ENCODE data around the gene TRAPPC12. TPM values are rescaled to one million over a fixed set of nuclear protein-coding genes. Genes with fewer than 3 reads are reported as not detected.
A peak's percentile ranks its signal among the peaks of the same experiment; 100 is the strongest.
"Not testable (repeated sequence)": the region's sequence is repeated elsewhere in the genome, so short reads cannot be mapped to it uniquely, and the experiment has no call there.

The TRAPPC12 gene
- total RNA-seq, 1 experiment from 2014 or later = 63.2 TPM

DNA sequence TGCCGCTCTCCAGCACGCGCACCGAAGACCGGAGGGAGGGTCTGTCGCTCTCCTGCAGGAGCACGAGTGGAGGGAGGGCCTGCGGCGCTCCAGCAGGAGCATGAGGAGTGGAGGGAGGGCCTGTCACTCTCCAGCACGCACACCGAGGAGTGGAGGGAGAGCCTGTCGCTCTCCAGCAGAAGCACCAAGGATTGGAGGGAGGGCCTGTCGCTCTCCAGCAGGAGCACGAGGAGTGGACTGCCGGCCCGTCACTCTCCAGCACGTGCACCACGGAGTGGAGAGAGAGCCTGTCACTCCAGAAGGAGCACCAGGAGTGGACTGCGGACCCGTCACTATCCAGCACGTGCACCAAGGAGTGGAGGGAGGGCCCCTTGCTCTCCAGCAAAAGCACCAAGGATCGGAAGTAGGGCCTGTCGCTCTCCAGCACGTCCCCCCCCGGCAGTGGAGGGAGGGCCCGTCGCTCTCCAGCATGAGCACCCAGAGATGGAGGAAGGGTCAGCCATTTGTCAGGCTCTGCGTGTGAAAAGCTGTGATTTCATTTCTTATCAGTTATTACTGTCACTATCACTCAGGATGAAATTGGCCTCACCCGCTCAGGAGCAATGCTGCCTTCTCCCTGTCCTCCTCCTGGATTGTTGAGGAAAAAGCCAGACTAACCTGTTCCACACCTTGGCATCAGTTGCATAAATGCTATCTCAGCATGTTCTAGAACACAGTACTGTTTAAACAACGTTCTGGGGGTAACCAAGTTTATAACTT is 103.9 kb downstream of the TRAPPC12 start:
- DNase-seq (ENCODE audit: low read depth) = no peak

DNA sequence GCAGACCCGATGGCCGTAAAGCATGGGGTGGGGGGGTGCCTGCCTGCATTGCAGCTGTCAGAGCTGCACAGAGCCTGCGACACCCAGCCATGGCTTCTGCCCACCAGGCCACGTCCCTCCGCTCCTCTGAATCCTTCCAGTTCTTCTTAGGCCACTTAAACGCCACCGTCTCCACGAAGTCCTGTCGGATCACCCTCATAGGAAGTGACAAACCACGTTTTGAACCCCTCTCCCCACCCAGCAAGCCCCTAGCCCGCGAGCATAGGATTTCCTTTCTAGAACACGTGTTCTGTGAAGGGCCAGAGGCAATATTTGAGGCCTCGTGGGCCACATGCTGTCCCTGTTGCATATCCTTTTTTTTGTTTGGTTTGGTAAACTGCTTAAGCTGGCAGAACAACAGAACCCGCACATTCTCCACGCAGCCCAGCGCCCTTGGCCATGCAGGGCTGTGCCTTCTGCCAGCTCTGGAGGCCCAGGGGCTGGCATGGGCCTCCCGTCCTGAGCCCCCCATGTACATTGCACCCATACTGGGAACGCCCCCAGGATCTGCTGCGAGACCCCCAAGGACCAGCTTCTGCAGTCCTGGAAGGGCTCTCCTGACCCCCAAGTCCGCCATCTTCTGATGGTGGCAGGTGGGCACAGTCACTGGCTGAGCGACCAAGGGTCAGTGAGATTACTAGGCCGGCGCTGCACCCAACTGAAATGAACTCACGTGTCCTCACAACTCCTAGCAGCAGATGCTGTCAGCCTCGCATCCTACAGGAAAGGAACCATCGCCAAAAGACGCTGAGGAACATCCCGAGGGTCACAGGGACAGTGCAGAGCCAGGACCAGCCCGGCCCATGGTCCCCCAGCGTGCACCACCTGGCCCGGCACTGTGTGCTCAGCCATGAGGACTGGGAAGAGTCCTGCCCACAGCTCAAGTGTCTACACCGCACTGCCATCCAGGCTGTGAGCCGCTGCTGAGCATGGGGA is 104.8 kb downstream of the TRAPPC12 start:
- DNase-seq (ENCODE audit: low read depth) = no peak

DNA sequence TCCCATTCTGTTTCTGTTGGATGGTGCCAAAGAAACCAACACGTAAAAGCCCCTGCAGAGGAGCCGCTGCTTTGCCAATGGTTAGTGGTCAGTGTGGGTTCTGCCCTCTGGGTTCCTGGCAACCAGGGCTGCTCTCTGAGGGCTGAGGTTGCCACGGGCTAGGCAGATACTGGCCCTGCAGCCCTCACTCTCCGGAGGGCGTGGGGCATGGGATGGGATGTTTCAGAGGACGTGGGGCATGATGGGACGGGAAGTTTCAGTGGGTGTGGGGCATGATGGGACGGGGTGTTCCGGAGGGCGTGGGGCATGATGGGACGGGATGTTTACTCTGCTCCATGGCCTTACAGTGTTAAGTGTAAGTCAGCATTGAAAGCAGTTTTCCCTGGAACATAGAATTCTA is 105.7 kb downstream of the TRAPPC12 start:
- no peak for DNase-seq (ENCODE audit: low read depth)

DNA sequence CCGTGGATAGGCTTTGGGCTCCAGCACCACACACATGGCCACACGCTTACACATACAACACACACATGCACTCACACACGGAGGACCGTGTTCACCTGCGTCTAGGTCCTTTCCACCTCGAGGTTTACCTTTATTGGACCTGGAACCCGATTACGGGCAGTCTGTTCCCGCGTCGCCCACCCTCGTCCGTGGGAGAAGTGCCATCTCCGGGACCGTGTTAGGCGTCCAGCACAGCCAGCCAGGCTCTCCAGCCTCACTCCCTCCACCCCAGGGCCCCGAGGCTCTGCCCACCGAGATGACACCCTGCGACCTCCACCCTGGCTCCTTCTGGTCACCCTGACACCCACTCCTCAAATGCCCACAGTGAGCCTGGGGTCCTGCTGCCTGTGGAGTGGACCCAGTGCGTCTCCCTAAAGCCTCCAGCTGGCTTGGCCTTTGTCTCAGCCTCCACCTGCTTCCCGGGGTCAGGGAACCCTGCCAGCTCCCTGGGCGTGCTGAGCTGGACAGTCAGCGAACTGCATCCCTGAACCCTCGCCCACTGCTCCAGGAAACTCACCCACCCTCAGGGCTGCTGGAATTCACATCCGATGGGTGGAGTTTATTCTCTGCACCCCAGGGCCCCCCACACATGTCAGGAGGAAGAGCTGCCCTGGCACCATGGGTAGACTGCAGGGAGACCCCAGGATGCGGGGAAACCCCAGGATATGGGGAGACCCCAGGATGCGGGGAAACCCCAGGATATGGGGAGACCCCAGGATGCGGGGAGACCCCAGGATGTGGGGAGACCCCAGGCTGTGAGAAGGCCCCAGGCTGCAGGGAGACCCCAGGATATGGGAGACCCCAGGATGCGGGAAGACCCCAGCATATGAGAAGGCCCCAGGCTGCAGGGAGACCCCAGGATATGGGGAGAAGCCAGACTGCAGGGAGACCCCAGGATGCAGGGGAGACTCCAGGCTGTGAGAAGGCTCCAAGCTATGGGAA is 106.8 kb downstream of the TRAPPC12 start:
- no peak for DNase-seq (ENCODE audit: low read depth)

DNA sequence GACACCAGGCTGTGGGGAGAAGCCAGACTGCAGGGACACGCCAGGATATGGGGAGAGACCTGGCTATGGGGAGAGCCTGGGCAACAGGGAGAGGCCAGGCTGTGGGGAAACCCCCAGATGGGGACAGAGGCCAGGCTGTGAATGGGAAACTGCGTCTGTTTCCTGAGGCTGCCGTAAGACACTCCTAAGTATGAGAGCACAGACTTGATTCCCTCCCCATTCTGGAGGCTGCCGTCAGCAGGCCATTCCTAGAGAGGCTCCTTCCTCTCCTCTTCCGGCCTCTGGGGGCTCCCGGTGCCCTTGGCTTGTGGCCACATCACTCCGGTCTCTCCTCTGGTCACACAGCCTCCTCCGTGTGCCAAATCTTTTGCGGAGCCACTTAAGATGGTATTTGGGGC is 107.5 kb downstream of the TRAPPC12 start:
- no peak for DNase-seq (ENCODE audit: low read depth)

DNA sequence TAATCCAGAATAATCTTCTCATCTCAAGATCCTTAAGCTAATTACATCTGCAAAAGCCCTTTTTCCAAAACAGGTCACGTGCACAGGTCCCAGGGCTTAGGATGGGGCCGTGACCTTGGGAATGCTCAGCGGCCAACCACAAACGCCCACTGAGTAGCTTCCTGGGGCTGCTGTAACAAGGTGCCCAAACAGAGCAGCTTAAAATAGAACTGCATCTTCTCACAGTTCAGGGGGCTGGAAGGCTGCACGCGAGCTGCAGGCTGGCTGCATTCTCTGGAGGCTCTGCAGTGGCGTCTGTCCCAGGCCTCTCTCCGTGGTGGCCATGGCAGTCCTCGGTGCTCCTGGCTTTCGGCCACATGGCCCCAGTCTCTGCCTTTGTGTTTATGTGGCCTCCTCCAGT is 107.9 kb downstream of the TRAPPC12 start:
- no peak for DNase-seq (ENCODE audit: low read depth)

- no peak for DNase-seq (ENCODE audit: low read depth)
Observed at GRCh38 chr2:3488061-3488531, 108.6 kb downstream of the TRAPPC12 start.

- no peak for DNase-seq (ENCODE audit: low read depth)
Observed at GRCh38 chr2:3488855-3489763, 109.6 kb downstream of the TRAPPC12 start.

DNA sequence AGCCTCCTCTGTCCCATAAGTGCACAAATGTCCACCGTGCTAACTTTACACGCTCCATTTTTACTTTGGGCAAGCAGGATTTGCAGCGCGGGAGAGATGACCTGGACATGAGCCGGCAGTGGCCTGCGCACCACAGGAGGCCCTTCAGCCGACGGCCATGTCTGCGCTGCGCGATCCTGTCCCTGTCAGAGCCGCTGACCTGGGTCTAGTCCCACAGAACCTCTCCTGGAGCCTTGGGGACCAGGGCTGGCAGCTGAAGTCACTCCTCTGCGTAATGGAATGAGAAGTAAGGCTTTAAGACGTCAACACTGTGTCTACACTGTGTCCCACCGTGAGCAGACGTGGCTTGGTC is 110.2 kb downstream of the TRAPPC12 start:
- DNase-seq (ENCODE audit: low read depth) = no peak

DNA sequence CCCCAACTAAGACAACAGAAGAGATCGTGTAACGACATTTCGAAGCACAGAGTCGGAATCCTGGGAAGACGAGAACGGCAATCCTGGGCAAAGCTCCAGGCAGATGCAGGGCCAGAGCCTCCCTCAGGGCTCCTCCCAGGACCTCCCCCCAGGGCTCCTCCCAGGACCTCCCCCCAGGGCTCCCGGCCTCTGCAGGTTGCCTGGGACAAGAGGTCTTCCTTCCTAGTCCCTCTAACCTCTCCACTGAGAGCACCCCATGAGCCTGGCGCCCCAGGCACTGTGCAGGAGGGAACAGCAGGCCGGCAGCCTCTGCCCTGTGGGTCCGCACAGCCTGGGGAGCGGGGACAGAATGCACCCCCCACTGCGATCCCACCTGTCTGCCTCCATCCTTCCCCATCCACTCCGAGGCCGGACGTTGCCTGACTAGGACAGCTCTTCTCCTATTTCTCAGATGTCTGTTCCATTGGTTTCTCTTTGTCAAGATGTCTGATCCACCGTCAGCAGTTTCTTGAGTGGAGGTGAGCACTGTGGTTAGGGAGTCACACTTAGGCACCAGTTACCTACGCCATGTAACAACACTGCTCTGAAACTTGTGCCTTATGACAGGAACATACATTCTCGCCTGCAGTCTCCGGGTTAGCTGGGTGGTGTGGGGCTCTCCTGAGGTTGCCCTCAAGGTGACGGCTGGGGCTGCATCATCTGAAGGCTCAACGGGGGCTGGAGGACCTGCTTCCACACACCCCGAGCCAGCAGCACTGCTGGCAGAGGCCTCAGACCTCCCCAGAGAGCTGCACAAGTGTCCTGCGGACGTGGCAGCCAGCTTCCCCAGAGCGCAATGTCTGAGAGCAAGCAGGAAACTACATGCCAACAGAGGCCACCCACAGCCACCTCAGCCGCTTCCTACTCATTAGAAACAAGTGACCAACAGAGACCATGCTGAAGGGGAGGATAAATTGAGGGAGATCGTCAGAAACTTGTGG is 111.0 kb downstream of the TRAPPC12 start:
- DNase-seq (ENCODE audit: low read depth) = no peak

GRCh38 chr2:3491306-3491705 is 111.8 kb downstream of the TRAPPC12 start:
- DNase-seq (ENCODE audit: low read depth) = no peak

DNA sequence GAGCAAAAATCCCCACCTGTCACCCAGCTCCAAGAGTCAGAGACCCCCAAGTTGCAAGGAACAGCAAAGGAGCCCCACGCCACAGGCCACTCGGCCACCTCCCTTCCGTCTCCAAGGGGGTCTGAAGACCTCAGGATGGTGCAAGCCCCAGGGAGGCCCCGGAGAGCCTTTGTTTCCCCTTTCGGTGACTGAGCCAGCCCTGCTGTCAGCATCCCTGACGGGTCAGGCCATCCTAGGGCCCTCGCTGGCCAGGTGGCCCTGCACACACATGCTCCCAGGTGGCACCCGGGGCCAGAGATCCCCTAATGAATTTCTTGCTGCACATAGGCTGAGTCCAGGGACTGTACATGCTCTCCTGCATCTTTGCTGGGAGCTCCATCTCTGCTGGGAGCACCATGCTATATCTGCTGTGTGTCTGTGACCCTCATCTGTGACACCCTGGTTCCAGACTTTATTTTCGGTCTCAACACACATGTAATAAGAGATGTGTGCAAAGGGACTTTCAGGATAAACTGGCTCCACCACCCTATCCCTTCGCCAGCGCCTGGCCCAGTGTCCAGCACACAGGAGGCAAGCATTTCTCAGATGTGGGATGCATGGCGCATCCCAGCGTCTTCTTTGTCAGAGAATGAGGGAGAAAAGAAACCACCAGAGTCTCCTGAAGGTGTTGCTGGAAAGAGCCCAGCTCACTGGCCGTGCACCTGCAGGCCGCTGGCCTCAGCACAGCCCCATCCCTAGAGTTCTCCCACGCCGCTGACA is 112.4 kb downstream of the TRAPPC12 start:
- no peak for DNase-seq (ENCODE audit: low read depth)

GRCh38 chr2:3492475-3492787 is 112.9 kb downstream of the TRAPPC12 start:
- not testable (repeated sequence) for DNase-seq (ENCODE audit: low read depth)

DNA sequence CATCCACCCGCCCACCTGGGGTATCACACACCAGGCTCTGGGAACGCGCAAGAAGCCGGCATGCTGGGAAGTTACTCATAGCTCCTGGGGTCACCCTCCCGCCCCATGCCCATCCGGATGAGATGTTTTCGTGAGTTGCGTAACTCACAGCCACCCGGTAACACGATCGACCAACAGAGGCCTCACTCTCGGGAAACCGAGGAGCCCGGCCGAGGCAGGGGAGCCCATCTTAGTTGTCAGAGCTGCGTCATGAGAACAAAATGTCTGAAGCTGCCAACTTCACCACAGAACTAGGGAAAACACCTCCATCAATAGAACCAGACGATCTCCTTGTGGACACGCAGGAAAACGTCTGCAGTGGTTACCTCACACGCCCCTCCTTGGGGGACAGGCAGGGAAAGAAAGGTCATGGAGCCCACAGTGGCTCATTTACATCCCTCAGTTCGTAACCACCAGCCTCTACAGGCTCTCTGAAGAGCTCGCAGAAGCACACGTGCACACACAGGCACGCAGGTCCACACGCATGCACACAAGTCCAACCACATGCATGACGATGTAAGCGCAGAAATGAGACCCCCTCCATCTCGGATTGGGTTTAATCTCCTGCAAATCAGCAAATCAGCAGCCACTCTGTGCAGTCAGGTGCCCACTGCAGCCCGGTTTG is 113.6 kb downstream of the TRAPPC12 start:
- DNase-seq (ENCODE audit: low read depth) = peak; percentile 84

GRCh38 chr2:3493615-3494007 is 114.1 kb downstream of the TRAPPC12 start:
- peak; percentile 72 for DNase-seq (ENCODE audit: low read depth)

DNA sequence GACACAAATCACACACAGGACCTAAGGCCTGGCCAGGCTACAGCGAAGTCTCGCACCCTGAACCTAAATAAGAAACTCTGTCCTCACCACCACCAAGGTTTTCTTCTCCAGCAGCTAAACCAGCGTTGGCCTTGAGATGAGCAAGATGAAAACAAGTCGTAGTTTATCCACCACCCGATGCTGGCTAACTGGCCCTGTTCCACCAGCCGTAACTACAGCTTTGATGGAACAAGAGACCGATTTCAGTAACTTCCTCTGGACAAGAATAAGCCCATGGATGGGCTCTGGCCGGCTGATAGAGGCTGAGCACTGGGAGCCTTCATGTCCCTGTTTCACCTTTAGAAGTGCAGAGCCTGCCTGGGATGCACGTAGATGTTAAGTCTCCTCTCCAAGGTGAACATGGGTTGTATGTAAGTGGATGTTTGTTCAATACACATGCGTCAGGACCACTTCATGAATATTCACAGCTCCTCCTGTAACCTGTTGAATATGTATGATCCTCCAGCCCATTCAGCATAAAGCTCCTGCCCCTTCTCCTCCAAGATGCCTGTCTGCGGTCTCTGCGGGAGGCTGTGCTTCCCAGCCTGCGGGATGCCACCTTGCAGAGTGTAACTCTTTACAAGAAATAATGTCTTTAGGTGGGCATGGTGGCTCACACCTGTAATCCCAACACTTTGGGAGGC is 115.6 kb downstream of the TRAPPC12 start:
- DNase-seq (ENCODE audit: low read depth) = no peak

- DNase-seq (ENCODE audit: low read depth) = not testable (repeated sequence)
Observed at GRCh38 chr2:3496708-3497080, 117.2 kb downstream of the TRAPPC12 start.
